ENCODE data around the gene PLS1. TPM values are rescaled to one million over a fixed set of nuclear protein-coding genes. Genes with fewer than 3 reads are reported as not detected.
A peak's percentile ranks its signal among the peaks of the same experiment; 100 is the strongest.
"Not testable (repeated sequence)": the region's sequence is repeated elsewhere in the genome, so short reads cannot be mapped to it uniquely, and the experiment has no call there.

The PLS1 gene
- total RNA-seq, 1 donor from 2014 or later = 0.85 TPM

DNA sequence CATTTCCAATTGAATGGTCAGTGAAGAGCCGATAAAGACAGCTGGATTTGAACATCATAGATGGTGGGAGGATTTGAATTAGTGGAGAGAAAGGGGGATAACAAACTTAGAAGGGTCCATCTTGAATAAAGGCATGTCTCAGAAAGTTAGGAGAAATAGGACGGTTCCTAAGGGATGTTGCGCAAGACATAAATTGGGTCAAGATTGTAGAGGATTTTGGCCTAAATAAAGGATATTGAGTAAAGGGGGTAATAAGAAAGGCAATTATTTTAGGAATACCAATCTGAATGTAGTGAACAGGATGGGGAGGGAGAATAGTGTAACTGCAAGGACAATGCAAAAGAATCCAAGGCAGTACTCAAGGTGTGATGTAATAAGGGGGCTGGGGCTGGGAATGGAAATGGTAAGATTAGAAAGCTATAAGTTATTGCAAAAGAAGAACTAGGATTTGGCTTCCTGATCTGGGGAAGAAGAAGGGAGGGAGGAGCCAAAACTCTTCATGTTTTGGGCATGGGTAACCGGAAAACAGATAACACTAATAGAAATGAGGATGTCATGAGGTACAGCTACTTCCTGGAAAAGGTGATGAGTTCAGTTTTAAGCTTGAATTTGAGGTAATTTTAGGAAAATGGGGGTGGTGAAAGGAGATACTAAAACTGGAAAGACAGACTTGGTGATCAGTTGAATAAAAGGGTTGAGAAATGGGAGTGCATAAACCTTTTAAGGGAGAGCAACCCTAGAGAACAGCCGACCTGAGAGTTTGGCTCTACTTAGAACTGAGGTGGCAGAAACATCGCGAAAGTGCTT lies 110.3 kb downstream of the PLS1 start:
- DNase-seq = no peak

DNA sequence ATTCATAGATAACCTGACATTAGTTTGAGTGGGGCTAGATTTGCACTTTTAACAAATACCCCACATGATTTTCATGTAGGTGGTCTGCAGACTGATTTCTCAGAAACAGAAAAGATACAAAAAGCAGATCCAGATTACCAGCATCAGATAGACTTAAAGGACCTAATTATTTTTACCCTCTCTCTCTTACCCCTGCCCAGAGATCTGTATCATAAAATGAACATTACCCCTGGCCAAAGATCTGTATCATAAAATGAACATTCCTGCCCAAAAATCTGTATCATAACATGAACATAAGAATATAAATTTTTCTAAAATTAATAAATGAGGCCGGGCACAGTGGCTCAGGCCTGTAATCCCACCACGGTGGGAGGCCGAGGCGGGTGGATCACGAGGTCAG lies 113.0 kb downstream of the PLS1 start:
- no peak for DNase-seq

DNA sequence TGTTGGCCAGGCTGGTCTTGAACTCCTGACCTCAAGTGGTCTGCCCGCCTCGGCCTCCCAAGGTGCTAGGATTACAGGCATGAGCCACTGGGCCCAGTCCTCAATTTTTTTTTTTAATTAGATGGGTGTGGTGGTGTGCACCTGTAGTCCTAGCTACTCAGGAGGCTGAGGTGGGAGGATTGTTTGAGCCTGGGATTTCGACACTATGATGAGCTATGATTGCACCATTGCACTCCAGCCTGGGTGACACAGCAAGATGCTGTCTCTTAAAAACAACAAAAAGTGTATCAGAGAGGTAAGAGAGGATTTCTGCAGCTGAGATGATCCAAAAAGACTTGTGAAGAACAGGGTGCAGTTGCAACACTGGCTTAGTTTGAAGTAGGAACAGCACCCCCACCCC lies 118.7 kb downstream of the PLS1 start:
- DNase-seq = not testable (repeated sequence)

DNA sequence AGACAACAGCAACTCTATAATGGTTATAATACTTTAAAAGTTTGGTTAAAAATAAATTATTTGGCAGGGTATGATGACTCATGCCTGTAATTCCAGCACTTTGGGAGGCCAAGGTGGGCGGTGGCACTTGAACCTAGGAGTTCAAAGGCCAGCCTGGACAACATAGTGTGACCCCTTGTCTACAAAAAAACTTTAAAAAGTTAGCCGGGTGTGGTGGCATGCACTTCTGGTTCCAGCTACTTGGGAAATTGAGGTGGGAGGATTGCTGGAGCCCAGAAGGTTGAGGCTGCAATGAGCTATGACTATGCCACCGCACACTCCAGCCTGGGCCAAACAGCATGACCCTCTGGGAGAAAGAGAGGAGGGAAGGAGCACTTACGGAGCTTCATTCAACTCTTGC lies 119.9 kb downstream of the PLS1 start:
- DNase-seq = no peak

DNA sequence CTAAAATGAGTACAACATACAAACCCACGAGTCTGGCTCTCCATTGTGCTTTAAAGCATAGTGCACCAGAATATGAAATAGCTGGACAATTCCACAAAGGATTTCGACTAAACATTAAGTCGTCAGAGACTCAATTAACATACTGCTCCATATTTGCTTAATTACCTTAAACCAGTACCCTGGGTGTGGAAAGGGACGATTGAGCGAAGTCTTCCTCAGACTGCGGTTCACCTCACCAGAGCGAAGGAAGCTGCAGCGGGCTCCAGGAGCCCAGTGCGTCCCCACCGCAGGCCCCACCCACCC lies 127.4 kb downstream of the PLS1 start:
- no peak for DNase-seq

DNA sequence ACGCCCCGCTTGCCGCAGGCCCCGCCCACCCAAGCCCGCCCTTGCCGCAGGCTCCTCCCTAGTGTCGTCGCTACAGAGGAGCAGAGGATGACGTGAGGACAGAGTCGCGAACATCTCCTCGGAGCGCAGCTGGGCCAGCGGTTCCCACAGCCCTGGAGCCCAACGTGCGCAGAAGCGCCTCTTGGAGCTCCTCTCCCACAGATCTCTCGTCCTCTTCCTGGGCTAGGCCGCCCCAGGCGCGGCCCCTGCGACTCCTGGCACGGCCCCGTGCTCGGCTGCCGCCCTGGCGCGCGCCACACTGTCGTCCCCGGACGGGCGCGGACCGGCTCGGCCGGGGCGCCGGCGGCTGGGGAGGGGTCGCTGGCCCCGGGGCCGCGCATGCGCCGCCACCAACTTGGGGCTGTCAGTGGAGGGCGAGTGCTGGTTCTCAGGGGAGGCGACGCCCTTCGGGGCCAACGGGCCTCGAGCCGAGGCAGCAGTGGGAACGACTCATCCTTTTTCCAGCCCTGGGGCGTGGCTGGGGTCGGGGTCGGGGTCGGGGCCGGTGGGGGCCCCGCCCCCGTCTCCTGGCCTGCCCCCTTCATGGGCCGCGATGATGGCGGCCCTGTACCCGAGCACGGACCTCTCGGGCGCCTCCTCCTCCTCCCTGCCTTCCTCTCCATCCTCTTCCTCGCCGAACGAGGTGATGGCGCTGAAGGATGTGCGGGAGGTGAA lies 127.9 kb downstream of the PLS1 start, which contains the start of gene TRPC1:
TRPC1 (plus strand) TSS at position 67 of the 714 bp plus-strand sequence; CDS start at position 593, 526 bp downstream.
- DNase-seq = peak; percentile 75

DNA sequence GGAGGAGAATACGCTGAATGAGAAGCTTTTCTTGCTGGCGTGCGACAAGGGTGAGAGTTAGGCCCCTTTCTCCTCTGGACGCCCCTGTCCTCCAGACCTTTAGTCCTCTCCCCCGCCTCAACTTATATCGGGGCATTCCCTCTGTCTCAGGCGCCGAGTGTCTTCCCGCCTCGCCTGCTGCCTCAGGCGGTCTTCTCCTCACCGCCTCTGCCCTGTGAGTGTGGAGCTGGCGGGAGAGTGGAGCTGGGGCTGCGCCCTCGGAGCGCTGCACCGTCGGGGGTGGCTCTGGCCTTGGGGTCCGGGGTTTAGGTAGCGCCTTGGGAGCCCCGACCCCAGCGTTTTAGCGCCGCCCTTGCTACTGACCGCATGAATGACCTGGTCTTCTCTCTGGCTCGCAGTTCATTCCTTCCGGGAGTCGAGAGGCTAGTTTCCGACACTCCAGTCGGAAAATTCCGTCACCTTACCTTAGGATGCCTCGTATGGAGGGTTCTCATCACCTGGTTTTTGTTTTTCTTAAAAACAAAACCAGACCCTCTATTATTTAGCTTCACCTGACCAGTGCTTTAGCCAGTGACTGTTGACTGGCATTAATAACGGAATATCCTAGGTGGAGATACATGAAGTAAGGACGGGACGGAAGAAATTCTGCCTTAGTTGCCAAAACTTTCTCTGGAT lies 128.6 kb downstream of the PLS1 start:
- peak; percentile 38 for DNase-seq

DNA sequence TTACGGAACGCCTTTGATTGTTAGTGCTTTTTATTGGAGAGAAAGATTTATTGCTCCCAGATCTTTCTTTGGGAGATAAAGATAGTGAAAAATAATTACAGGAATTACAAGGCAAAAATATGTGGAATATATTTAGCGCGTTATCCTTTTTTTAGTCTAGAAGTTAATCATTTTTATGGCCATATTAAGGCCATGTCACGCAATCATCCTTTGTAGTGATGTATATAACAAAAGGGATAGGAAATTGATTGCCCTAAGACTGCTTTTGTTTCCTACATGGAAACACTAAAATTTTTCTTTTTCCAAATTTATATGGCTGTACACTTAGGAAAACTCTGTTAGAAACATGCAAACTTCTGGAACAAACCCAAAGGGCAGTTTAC lies 129.2 kb downstream of the PLS1 start:
- no peak for DNase-seq

DNA sequence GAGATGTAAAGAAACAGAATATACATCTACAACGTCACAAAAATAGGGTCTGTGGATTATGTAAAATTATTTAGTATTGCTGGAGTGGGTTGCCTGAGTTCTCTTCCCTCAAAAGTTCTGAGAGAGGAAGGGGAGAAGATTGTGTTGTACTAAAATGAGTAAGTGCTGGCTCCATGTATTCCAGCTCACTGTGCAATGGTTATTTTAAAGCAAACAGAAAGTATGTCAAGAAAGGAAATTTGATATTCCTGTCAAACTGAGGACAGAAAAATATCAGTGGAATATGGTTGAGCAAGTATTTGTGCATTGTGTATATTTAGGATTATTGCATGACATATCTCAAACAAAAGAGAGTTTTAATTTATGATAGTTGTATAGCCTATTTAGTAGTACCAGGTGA lies 129.8 kb downstream of the PLS1 start:
- no peak for DNase-seq

DNA sequence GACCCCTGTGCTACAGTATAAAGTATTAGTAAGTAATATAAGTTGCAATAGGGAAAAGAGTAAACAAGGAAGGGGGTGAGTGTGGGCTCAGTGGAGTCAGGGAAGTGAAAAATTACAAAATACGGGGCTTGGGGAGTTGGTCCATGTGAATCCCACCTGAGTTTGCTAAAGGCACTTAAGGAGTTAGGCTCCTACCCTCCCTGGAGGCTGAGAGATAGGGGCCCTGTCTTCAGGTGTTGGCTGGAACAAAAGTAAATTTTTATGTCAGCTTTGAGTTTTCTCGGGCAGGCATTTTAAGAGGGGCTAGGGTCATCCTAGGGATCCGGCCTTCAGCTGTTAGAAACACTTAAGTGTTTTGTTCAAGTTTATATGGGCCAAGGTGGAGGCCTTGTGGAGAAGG lies 135.9 kb downstream of the PLS1 start:
- DNase-seq = no peak

DNA sequence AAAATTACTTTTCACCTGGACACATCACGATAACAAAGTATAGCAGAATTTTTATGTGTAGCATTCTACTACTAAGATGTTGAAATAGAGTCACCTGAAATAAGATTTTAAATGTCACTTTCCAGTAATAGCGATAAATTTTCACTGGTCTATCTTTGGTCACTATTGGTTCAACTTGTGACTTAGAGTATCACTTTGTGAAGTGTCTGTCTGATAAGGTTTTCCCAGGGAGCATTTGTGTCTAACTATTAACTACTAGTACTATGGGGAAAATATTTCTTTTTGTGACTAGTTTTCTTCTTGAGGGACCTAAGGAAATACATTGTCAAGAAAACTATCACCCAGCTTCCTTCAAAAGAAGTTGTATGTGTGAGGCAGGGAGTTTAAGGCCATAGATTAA lies 138.6 kb downstream of the PLS1 start:
- DNase-seq = no peak

DNA sequence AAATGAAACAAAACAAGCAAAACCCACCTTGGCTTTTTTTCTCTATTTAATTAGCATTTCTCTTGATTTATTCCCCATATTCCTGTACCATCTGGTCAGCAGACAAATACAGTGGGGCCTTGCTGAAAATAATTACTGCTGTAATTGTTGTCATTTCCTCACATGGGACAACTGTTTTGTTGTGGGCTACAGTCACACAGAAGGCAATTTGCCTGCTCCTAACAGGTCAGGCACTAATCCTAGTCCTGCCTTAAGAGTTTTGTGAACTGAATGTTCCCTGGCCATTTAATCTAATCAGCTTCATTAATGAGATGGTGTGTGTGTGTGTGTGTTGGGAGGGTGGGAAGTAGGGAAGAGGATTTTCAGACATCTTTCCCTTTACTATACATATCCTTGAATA lies 139.3 kb downstream of the PLS1 start:
- no peak for DNase-seq

DNA sequence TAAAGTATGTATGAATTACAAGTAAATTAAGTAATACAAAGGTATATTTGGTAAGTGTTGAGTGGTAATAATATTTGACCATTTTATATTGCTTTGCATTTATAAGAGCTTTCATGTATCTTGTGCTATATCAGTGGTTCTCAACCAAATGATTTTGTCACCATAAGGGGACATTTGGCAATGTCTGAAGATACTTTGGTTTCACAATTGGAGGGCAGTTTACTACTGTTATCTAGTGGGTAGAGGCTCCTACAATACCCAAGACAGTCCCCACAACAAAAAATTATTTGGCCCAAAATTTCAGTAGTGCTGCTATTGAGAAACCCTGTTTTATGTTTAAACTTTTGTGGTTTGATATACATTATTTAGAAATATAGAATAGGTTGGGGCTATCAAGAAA lies 142.2 kb downstream of the PLS1 start:
- no peak for DNase-seq

DNA sequence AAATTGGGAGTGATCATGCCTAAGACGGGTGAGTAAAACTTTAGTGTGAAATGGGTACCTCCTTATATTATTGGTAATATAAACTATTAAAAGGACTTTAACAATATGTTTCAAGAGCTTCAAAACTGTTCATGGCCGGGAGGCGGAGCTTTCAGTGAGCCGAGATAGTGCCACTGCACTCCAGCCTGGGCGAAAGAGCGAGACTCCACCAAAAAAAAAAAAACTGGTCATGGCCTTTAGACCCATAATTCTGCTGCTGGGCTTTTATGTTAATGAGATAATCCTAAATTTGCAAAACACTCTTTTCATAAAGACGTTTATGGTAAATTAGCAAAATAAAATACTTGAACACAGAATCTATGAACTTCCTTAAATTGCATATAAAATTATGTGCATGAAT lies 150.5 kb downstream of the PLS1 start:
- DNase-seq = no peak

DNA sequence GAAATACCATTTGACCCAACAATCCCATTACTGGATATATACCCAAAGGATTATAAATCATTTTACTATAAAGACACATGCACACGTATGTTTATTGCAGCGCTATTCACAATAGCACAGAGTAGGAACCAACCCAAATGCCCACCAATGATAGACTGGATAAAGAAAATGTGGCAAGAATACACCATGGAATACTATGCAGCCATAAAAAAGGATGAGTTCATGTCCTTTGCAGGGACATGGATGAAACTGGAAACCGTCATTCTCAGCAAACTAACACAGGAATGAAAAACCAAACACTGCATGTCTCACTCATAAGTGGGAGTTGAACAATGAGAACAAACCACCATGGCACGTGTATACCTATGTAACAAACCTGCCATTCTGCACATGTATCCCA lies 154.3 kb downstream of the PLS1 start:
- DNase-seq = not testable (repeated sequence)

DNA sequence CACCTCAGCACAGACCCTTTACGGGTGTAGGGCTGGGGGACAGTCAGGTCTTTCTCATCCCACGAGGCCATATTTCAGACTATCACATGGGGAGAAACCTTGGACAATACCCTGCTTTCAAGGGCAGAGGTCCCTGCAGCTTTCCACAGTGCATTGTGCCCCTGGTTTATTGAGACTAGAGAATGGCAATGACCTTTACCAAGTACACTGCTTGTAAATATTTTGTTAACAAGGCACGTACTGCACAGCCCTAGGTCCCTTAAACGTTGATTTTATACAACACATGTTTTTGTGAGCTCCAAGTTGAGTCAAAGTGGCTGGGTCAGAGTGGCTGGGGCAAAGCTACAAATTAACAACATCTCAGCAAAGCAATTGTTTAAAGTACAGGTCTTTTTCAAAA lies 156.4 kb downstream of the PLS1 start:
- DNase-seq = not testable (repeated sequence)

DNA sequence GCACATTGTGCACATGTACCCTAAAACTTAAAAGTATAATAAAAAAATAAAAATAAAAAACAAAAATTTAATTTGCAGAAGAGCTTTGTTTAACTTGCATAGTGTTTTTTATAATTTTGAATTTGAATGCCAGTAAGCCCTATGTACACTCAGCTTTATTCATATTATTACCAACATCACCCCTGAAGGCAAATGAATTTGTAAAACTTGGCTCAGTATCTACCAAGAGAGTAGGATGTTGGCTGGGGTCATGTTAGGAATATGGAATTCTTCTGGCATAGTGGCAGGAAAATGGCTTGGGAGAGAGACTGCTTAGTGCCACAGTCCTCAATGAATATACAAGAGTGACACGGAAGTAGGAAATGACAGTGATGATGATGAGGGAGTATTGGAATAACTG lies 158.3 kb downstream of the PLS1 start:
- DNase-seq = no peak

Other genes starting within 250 kb of the PLS1 start
- gene XRN1, start 148.4 kb upstream of the PLS1 start, total RNA-seq = 37.9 and 49.1 TPM in 2 replicates
- gene ATR, start 17.7 kb upstream of the PLS1 start, total RNA-seq = 30.7 and 36.1 TPM in 2 replicates
- 7.2 and 14.0 TPM in 2 replicates for gene TRPC1, start 127.6 kb downstream of the PLS1 start, total RNA-seq